IMR-90 (cell line): ENCODE data around the gene SLC26A11. TPM values are rescaled to one million over a fixed set of nuclear protein-coding genes. Genes with fewer than 3 reads are reported as not detected.
A peak's percentile ranks its signal among the peaks of the same experiment; 100 is the strongest.

Experiments
- ATAC-seq: fragments of 200-7000 bp; cut with Tn5 transposase; 2 replicates; pipeline ENCODE4 v1.9.1; 2020; ENCODE audit warnings: low read depth, mild to moderate bottlenecking, moderate library complexity
- BruUV-seq: library from RNA; stranded (reverse); fragments of 400-500 nt; replicated peaks from 2 replicates; lab custom pipeline; 2021; lab: Mats Ljungman, UMichigan
- CTCF ChIA-PET: fragments of 300-600 bp; formaldehyde crosslinking; extraction: SDS; loops from one replicate; lab custom pipeline; 2021; ENCODE audit warnings: antibody characterized with exemption; lab: Yijun Ruan, JAX
- POLR2A ChIA-PET: fragments of 300-600 bp; sonication (Branson Sonifier 250); formaldehyde crosslinking; loops from one replicate; lab custom pipeline; 2022; ENCODE audit warnings: antibody characterized with exemption; ENCODE audit not compliant: unreplicated experiment; lab: Charles Lee
- DNase-seq: peaks from one replicate; pipeline ENCODE4 v3.0.0; 2013
- H2AFZ ChIP-seq: replicated peaks from 2 replicates; pipeline ENCODE3; 2013; ENCODE audit warnings: low read length, mild to moderate bottlenecking; ENCODE audit not compliant: poor library complexity
- H2AK5ac ChIP-seq: 2 replicates; pipeline ENCODE4 v1.6.1; 2013; ENCODE audit warnings: low read depth, low read length, inconsistent platforms
- H2AK9ac ChIP-seq: replicated peaks from 2 replicates; pipeline ENCODE3; 2013; ENCODE audit warnings: mild to moderate bottlenecking, low read depth, low read length, moderate library complexity; ENCODE audit not compliant: poor library complexity
- H2BK120ac ChIP-seq: 2 replicates; pipeline ENCODE4 v1.6.1; 2013; ENCODE audit warnings: low read depth, low read length, inconsistent platforms
- H2BK15ac ChIP-seq: 3 replicates; pipeline ENCODE4 v1.6.1; 2013; ENCODE audit warnings: low read depth, low read length, inconsistent platforms
- H2BK20ac ChIP-seq: 2 replicates; pipeline ENCODE4 v1.6.1; 2013; ENCODE audit warnings: low read depth, mild to moderate bottlenecking, inconsistent platforms, low read length, moderate library complexity
- H2BK5ac ChIP-seq: 2 replicates; pipeline ENCODE4 v1.6.1; 2013; ENCODE audit warnings: mild to moderate bottlenecking, low read depth, low read length, inconsistent platforms; ENCODE audit not compliant: poor library complexity, severe bottlenecking
- H3K14ac ChIP-seq: replicated peaks from 2 replicates; pipeline ENCODE4 v1.6.1; 2013; ENCODE audit warnings: low read depth, low read length, inconsistent platforms
- H3K18ac ChIP-seq: 2 replicates; pipeline ENCODE4 v1.6.1; 2013; ENCODE audit warnings: low read depth, low read length, control low read depth
- H3K23ac ChIP-seq: 2 replicates; pipeline ENCODE4 v1.6.1; 2013; ENCODE audit warnings: low read depth, low read length, inconsistent platforms
- H3K27ac ChIP-seq: 2 replicates; pipeline ENCODE4 v1.5.1; 2013; ENCODE audit warnings: mild to moderate bottlenecking, control low read depth, low read length; ENCODE audit not compliant: insufficient read depth
- H3K27me3 ChIP-seq: 2 replicates; pipeline ENCODE4 v1.6.1; 2013; ENCODE audit warnings: low read length; ENCODE audit not compliant: control insufficient read depth, insufficient read depth
- H3K36me3 ChIP-seq: 2 replicates; pipeline ENCODE4 v1.6.1; 2013; ENCODE audit warnings: low read length, mixed read lengths; ENCODE audit not compliant: control insufficient read depth, insufficient read depth
- H3K4ac ChIP-seq: 2 replicates; pipeline ENCODE4 v1.6.1; 2013; ENCODE audit warnings: low read depth, low read length, inconsistent platforms
- H3K4me1 ChIP-seq: 2 replicates; pipeline ENCODE4 v1.6.1; 2013; ENCODE audit warnings: low read length, mixed read lengths; ENCODE audit not compliant: control insufficient read depth, insufficient read depth
- H3K4me2 ChIP-seq: 2 replicates; pipeline ENCODE4 v1.6.1; 2013; ENCODE audit warnings: low read depth, mild to moderate bottlenecking, control low read depth, low read length, moderate library complexity
- H3K4me3 ChIP-seq: 2 replicates; pipeline ENCODE4 v1.5.1; 2013; ENCODE audit warnings: low read depth, mild to moderate bottlenecking, control low read depth, low read length, moderate library complexity; ENCODE audit not compliant: insufficient read depth
- H3K56ac ChIP-seq: 2 replicates; pipeline ENCODE4 v1.6.1; 2013; ENCODE audit warnings: low read length, inconsistent platforms; ENCODE audit not compliant: insufficient read depth; ENCODE audit errors: extremely low read depth
- H3K79me1 ChIP-seq, 2 experiments: 2 replicates each; pipeline ENCODE4 v1.6.1; 2013; ENCODE audit warnings: low read length in 2 of 2, inconsistent platforms in 1 of 2, low read depth in 1 of 2
- H3K9ac ChIP-seq: 2 replicates; pipeline ENCODE4 v1.6.1; 2013; ENCODE audit warnings: low read depth, low read length, control low read depth
- H3K9me1 ChIP-seq: 2 replicates; pipeline ENCODE4 v1.6.1; 2013; ENCODE audit warnings: low read length, inconsistent platforms; ENCODE audit not compliant: insufficient read depth
- H3K9me3 ChIP-seq: 2 replicates; pipeline ENCODE4 v1.6.1; 2013; ENCODE audit warnings: low read length; ENCODE audit not compliant: control insufficient read depth, insufficient read depth
- H4K20me1 ChIP-seq: 2 replicates; pipeline ENCODE4 v1.6.1; 2013; ENCODE audit warnings: low read length, inconsistent platforms; ENCODE audit not compliant: insufficient read depth
- H4K5ac ChIP-seq: 2 replicates; pipeline ENCODE4 v1.6.1; 2013; ENCODE audit warnings: mild to moderate bottlenecking, low read depth, low read length, control low read depth
- H4K8ac ChIP-seq, 2 experiments: 2 replicates each; pipeline ENCODE4 v1.6.1; 2013; ENCODE audit warnings: low read depth in 2 of 2, low read length in 2 of 2, control low read depth in 1 of 2, inconsistent platforms in 1 of 2
- H4K91ac ChIP-seq: 2 replicates; pipeline ENCODE4 v1.6.1; 2013; ENCODE audit warnings: low read depth, low read length, inconsistent platforms; ENCODE audit not compliant: insufficient read depth
- BHLHE40 ChIP-seq: fragments of 150-350 bp; IDR thresholded peaks from 2 replicates; pipeline ENCODE4 v1.6.1; 2016; ENCODE audit warnings: mild to moderate bottlenecking, low read depth, low read length
- CEBPB ChIP-seq: IDR thresholded peaks from 2 replicates; pipeline ENCODE4 v1.6.1; 2012; ENCODE audit warnings: low read depth, low read length, improper control_type of control experiment
- MAFK ChIP-seq: IDR thresholded peaks from 2 replicates; pipeline ENCODE4 v1.6.1; 2012; ENCODE audit warnings: low read depth, low read length, improper control_type of control experiment
- MAZ ChIP-seq: IDR thresholded peaks from 2 replicates; pipeline ENCODE4 v1.6.1; 2012; ENCODE audit warnings: low read depth, mild to moderate bottlenecking, low read length, improper control_type of control experiment, moderate library complexity, borderline replicate concordance
- MXI1 ChIP-seq: IDR thresholded peaks from 2 replicates; pipeline ENCODE4 v1.6.1; 2012; ENCODE audit warnings: low read depth, mild to moderate bottlenecking, low read length, moderate library complexity, borderline replicate concordance
- NFE2L2 ChIP-seq: fragments of 150-350 bp; IDR thresholded peaks from 2 replicates; pipeline ENCODE4 v1.6.1; 2016; ENCODE audit warnings: low read depth, mild to moderate bottlenecking, low read length
- RAD21 ChIP-seq: IDR thresholded peaks from 2 replicates; pipeline ENCODE4 v1.6.1; 2012; ENCODE audit warnings: low read length, improper control_type of control experiment
- RCOR1 ChIP-seq: IDR thresholded peaks from 2 replicates; pipeline ENCODE4 v1.6.1; 2012; ENCODE audit warnings: mild to moderate bottlenecking, low read length, improper control_type of control experiment; ENCODE audit not compliant: insufficient replicate concordance
- SMC3 ChIP-seq: fragments of 150-350 bp; IDR thresholded peaks from 2 replicates; pipeline ENCODE4 v1.6.1; 2016; ENCODE audit warnings: low read depth, mild to moderate bottlenecking, antibody characterized with exemption, low read length, moderate library complexity
- WGBS, 2 experiments: methylation state at CpG; one replicate each; pipeline versions ENCODE4 v1.1.5 to v1.1.7; 2013; ENCODE audit warnings: missing lambda C conversion rate in 2 of 2; ENCODE audit not compliant: insufficient read length in 1 of 2; ENCODE audit errors: extremely low coverage in 2 of 2; 5-methylcytosine and 5-hydroxymethylcytosine counted together
- dilution Hi-C: fragments of 300-500 bp; cut with HindIII; formaldehyde crosslinking; loops from one replicate; pipeline ENCODE4 v1.14.3; 2018; ENCODE audit warnings: low sequenced_read_pairs; ENCODE audit not compliant: unreplicated experiment
- in situ Hi-C: fragments of 300-500 bp; cut with MboI; formaldehyde crosslinking; loops from 3 replicates; pipeline ENCODE4 v1.14.3; 2019; ENCODE audit warnings: low sequenced_read_pairs, inconsistent platforms, mixed read lengths
- intact Hi-C: fragments of 100-400 bp; cut with micrococcal nuclease; formaldehyde crosslinking; loops from 2 replicates; pipeline ENCODE4 v1.10.0; 2022
- polyA plus RNA-seq, 3 experiments: library from polyadenylated mRNA; depleted of rRNA; stranded (reverse); fragments of >200 nt; gene quantifications; 2 replicates each; pipeline ENCODE4 v1.2.3, GENCODE V29; 2012; ENCODE audit warnings: low replicate concordance in 1 of 3
- total RNA-seq: library from RNA; depleted of rRNA; stranded (reverse); fragments of >200 nt; gene quantifications from 2 replicates; pipeline ENCODE4 v1.2.3, GENCODE V29; 2012
- TF ChIP-seq, protein P1 (sequence below): fragments of 150-350 bp; IDR thresholded peaks from 2 replicates; pipeline ENCODE4 v1.6.1; 2016; ENCODE audit warnings: low read depth, mild to moderate bottlenecking, low read length, moderate library complexity, borderline replicate concordance
- TF ChIP-seq, protein P2 (sequence below): conservative IDR thresholded peaks from 2 replicates; pipeline ENCODE4 v1.5.1; 2012; ENCODE audit warnings: mild to moderate bottlenecking, low read depth, low read length, improper control_type of control experiment

SLC26A11 gene
- total and polyA plus RNA-seq, 2 of the 4 experiments (the other 2 are of a cell fraction): 3.2 to 15.6 TPM

DNA sequence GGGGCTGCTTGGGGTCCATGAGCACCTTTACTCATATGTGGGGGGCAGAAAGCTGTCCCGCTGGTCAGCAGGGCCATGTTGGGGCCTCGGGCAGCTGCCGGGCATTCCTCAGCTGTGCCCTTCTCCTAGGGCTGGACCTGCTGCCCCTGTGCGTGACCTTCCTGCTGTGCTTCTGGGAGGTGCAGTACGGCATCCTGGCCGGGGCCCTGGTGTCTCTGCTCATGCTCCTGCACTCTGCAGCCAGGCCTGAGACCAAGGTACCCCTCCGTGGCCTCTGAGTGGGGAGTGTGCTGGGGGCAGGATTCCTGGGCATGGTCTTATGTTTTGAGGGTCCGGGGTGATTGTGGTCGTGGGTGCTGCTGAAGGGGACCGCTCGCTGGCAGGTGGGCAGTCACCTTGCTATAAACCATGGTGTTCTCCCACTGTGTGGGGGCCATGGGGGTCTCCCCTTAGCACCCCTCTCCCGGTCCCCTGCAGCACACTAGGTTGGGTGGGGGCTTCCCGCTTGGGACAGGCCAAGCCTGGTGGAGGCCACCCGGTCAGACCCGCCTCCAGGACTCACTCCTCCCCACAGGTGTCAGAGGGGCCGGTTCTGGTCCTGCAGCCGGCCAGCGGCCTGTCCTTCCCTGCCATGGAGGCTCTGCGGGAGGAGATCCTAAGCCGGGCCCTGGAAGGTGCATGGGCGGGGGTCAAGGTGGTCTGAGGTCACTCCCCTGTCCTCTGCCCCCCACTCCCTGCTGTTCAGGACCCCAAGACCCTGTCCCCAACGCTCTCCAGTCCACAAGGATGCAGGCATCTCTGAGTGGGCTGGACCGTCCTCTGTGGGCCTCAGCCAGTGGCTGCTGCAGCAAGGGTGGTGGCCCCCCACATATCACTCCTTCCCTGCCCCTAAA, 28.0 kb downstream of the SLC26A11 start (continued):
- TF ChIP-seq SMC3: no peak

DNA sequence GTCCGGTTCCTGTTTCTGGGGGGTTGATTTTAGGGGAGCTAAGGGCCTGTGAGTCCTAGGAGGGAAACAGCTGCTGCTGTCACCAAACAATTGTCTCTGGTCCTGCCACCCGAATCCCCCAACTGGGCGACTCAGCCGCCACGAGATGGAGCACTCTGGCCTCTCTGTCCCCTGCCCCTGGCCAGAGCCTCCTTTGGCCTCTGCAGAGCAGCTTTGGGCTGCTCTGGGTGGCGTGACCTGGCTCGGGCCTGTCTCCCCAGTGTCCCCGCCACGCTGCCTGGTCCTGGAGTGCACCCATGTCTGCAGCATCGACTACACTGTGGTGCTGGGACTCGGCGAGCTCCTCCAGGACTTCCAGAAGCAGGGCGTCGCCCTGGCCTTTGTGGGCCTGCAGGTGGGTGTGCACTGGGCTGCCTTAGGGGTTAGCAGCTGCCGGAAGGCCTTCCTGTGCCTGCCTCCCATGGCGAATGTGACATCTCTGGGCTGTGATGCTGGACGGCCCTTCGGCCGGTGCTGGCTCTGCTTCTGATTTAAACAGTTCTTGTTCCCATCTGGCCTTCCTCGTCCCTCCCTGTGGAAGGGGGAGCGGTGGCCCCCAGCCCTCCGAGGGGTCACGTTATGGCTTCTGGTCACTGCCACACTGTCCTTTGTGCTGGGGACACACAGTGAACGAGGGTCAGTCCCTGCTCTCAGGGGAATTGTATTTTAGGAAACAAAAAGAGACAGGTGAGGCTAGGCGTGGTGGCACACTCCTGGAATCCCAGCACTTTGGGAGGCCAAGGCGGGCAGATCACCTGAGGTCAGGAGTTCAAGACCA, 28.9 kb downstream of the SLC26A11 start:
- Histone ChIP-seq H2BK20ac (no peak overlapping the region), H3K9ac (no peak overlapping the region), H3K9me3 (no peaks in the 10 kb centered on the region), H3K4me3 (no peak overlapping the region), H2BK120ac (no peak overlapping the region), H3K4ac (no peak overlapping the region), H3K27me3 (no peaks in the 10 kb centered on the region), H2AK5ac (no peak overlapping the region), H2BK15ac (no peak overlapping the region), H3K4me1 (no peaks in the 10 kb centered on the region; the same call in 1 of the 2 replicates), H4K8ac (no peak overlapping the region), H3K23ac (no peak overlapping the region), H3K18ac (no peak overlapping the region), H3K79me1 (no peaks in the 10 kb centered on the region), H3K27ac (no peak overlapping the region), H2AK9ac (peak overlapping the region; percentile 65), H4K20me1 (no peaks in the 10 kb centered on the region), H2BK5ac (no peak overlapping the region), H3K36me3 (peaks cover 48% of the 10 kb centered on the region), H3K9me1 (0 out of 2 replicates have a peak, but pooled peaks cover 6% of the 10 kb centered on the region), H3K14ac (no peak overlapping the region), H4K5ac (no peak overlapping the region), H4K91ac (no peak overlapping the region), H3K4me2 (no peak overlapping the region), H3K56ac (no peak overlapping the region), H2AFZ (no peak overlapping the region)
- DNase-seq (no peak), ATAC-seq (no peak)
- no TSS peak for BruUV-seq
- CTCF ChIA-PET: no interaction called here
- dilution Hi-C loops: no loop called here
- in situ Hi-C loops: no loop called here
- POLR2A ChIA-PET: no interaction called here
- 90% methylated on average over 16 of the region's 26 CpGs; no CpG with 5 or more reads in 1 of the 2 experiments for WGBS, 2 experiments
- intact Hi-C loops: no loop called here
- TF ChIP-seq NFE2L2 (no peak), CEBPB (no peak), MXI1 (no peak), MAZ (no peak), BHLHE40 (no peak), SMC3 (no peak), MAFK (no peak), RCOR1 (no peak), RAD21 (no peak)
- TF ChIP-seq, protein P1, sequence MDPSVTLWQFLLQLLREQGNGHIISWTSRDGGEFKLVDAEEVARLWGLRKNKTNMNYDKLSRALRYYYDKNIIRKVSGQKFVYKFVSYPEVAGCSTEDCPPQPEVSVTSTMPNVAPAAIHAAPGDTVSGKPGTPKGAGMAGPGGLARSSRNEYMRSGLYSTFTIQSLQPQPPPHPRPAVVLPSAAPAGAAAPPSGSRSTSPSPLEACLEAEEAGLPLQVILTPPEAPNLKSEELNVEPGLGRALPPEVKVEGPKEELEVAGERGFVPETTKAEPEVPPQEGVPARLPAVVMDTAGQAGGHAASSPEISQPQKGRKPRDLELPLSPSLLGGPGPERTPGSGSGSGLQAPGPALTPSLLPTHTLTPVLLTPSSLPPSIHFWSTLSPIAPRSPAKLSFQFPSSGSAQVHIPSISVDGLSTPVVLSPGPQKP: no peak
- TF ChIP-seq, protein P2, sequence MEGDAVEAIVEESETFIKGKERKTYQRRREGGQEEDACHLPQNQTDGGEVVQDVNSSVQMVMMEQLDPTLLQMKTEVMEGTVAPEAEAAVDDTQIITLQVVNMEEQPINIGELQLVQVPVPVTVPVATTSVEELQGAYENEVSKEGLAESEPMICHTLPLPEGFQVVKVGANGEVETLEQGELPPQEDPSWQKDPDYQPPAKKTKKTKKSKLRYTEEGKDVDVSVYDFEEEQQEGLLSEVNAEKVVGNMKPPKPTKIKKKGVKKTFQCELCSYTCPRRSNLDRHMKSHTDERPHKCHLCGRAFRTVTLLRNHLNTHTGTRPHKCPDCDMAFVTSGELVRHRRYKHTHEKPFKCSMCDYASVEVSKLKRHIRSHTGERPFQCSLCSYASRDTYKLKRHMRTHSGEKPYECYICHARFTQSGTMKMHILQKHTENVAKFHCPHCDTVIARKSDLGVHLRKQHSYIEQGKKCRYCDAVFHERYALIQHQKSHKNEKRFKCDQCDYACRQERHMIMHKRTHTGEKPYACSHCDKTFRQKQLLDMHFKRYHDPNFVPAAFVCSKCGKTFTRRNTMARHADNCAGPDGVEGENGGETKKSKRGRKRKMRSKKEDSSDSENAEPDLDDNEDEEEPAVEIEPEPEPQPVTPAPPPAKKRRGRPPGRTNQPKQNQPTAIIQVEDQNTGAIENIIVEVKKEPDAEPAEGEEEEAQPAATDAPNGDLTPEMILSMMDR: no peak
